NCI-H1092 (cell line): ENCODE data around the gene CYB5D1.

ENCODE experiments used
- DNase-seq: peaks from one replicate; lab custom pipeline; 2025; lab: John Stamatoyannopoulos, UW

Gene CYB5D1

DNA sequence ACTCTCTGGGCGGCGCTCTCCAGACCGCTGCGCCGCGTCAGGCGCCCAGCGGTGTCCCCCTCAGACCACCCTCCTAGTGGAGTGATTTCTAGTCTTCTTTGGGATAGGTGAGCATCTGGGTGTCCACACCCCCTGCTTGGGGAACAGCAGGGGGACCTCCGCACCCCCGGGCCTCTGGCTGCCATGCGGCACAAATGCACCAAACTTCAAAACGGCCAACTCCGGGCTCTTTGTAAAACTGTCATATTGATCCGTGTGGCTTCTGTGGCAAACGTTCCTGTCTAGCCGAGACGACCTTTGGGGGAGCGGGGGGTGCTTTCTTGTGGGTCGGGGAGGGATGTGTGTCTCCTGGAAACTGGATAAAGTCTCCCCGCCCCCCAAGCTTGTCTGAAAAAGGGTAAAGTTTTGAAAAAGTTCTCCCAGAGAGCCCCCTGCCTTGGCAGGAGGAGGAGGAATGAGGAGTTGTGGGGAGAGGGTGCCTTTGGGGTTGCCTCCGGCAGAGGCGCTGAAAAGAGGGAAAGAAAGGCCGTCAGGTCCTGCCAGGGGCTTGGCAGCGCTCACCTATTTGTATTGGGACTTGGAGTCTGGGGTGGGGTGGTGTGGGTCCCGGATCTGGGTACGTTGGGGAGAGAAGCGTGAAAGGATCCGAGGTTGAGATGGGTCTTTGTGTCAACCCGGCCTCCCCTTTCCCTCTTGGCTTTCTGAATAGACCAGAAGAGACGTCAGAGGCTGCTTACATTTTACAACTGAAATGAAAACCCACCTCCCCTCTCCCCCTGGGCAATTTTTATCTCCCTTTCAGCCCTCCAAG lies 28.6 kb downstream of the CYB5D1 start:
- peak; percentile 61 for DNase-seq

DNA sequence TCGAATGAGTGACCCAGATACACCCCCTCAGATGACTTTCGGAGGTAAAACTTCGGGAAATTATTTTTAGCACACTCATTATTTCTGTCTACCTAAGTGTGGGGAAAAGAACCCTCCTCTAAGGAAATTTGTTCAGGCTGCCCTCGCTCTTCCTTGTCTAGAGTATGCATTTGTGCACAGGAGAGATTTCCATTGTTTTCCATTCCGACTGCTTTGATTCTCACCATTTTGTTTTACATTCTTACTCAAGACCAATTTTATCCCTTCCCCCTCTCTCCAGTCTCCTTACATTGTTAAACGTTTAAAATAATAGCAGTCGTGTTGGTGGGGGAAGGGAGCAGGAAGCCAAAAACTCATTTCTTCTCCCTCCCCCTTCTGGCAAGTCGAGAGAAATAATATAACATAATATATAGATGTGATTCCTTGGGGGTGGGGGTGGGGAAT lies 29.3 kb downstream of the CYB5D1 start:
- DNase-seq = no peak

DNA sequence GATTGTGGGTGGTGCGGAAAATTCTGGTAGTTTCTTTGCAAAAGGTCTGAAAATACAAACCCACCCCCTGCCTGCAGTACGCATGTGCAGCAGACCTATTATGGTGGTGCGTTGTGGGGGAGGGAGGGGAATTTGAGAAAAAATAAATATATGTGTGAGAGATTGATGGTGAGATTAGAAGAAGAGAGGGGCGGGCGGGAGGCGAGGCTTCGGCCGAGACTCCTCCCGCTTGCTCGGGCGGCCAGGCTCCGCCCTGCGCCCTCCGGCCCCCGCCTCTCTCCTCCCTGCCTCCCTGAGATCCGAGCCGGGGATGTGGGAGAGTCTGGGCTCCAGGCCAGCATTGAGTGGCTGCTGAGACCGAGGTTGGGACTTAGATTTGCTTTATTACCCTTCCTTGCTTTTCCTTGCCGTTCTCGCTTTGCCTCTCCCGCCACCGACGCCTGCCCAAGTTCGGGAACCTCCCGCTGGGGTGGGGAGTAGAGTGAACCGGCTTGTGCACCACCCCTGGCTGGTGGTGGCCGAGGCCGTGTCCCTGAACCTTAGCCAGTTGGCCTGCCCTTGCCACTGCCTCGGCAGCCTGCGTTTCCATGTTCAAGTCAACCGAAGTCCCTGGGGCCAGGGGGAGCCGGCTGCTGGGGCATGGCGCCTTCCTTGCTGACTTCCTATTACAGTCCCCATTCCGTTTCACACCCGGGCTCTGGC lies 29.8 kb downstream of the CYB5D1 start:
- peak; percentile 93 for DNase-seq

DNA sequence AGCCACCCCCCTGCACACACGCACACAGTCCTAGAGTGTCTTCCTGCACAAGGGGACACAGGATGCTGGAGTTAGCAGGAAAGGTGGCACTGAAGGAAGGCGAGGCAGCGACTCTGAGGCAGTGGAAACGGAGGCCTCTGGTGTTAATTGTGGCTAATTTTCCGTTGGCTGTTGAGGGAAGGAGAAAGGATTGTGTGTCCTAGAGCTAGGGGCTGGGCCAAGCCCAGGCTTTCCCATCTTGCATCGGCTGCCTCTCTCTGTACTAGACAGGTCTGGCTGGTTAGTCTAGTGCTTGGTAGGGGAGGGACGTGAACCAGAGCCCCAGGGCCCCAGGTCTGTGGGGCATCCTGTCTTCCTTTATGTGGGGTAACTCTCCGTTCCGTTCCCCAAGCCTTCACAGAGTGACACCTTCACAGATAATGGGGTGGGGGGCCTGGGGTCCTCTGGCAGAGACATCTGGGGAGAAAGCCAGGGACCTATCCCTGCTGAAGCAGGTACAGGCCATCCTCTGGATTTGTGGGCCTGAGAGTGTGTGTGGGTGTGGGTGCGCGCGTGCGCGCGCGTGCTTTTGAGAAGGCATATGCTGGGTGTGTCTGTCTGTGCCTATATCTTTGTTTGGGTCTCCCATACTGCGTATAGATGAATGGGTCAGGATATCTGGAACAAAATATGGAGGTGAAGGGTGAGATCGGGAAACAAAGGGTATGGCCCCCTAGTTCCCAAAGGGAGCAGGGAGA lies 30.5 kb downstream of the CYB5D1 start, which contains the start of gene CHD3:
TSS of gene CHD3 (plus strand) at position 606 of the 737 bp plus-strand sequence. CDS start 212 bp downstream, outside the sequence.
- DNase-seq = no peak

DNA sequence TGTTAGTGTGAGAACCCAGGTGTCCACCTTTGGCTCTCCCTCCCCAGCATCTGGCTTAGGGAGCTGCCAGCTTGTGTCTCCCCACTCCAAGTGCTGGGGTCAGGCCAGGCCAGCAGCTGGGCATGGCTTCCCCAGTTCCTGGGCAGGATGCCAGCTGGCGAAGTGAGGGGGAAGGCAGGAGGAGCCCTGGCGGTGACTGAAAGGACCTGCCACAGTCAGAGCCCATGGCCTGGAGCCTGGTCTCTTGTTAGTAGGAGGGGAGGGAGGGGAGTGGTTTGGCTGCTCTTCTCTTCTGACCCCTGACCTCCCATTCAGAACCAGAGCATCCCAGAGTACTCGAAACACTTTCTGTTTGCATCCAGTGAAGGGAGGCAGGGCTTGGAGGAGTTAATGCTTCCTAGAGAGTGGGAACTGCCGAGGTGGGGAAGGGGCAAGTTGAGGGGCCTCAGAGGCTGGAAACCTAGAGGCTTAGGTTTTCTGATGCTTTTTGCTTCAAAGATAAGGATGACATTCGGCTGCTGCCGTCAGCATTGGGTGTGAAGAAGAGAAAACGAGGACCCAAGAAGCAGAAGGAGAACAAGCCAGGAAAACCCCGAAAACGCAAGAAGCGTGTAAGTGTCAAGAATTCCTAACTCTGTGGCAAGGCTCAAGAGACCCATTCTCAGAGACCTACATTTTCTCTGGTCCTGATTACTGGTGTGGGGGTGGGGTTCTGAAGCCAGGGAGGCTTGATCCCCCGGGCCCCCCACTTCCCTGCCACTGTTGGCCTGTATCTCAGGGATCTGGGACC lies 31.6 kb downstream of the CYB5D1 start:
- peak; percentile 95 for DNase-seq

DNA sequence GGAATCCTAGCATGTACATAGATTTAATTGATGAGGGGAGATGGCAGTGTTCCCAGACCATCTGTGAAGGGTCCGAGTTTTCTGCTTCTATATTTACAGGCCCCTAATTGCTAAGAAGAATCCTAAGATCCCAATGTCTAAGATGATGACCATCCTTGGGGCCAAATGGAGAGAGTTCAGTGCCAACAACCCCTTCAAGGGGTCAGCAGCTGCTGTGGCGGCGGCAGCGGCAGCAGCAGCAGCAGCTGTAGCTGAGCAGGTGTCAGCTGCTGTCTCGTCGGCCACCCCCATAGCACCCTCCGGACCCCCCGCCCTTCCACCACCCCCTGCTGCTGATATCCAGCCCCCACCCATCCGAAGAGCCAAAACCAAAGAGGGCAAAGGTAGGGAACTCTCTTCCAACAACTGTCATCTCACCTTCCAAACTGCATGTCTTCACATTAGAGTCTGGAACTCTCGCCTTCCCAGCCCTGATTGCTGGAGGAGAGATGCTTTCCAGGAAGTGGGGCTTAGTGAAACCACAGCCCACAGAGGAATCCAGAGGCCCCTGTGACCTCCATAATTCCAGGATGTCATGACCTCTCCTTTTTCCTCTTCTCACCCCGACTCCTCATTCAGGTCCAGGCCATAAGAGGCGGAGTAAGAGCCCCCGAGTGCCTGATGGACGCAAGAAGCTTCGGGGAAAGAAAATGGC lies 35.5 kb downstream of the CYB5D1 start:
- DNase-seq = no peak

DNA sequence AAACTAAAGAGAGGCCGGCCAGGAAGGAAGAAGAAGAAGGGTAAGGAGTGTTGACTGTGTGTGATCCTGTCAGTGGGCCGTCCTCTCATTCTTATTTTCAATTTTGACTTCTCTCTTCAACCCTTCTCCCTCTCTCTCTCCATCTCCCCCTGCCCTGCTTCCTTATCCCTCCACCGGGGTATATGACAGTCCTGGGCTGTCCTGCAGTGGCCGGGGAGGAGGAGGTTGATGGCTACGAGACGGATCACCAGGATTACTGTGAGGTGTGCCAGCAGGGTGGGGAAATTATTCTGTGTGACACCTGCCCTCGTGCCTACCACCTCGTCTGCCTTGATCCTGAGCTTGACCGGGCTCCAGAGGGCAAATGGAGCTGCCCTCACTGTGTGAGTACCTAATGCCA lies 36.4 kb downstream of the CYB5D1 start:
- no peak for DNase-seq

DNA sequence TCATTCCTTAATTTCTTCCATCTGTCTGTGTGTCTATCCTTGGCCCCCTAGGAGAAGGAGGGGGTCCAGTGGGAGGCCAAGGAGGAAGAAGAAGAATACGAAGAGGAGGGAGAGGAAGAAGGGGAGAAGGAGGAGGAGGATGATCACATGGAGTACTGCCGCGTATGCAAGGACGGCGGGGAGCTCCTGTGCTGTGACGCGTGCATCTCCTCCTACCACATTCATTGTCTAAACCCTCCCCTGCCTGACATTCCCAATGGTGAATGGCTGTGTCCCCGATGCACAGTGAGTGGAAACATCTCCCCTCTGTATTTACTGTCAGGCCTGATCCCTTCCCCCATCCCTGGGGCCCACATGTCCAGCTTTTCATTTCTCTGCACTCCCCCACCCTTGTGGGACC lies 37.1 kb downstream of the CYB5D1 start:
- no peak for DNase-seq

DNA sequence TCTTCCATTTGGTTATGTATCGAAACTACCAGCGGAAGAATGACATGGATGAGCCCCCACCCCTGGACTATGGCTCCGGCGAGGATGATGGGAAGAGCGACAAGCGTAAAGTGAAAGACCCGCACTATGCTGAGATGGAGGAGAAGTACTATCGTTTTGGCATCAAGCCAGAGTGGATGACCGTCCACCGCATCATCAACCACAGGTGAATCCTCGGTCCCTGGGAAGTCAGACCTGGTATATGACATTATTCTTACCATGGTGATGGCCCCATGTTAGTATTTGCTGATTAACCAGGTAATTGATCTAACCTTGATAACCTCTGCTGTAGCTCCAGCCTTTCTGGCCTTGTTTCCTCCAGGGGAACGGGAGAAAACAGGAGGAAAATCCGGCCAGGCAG lies 39.3 kb downstream of the CYB5D1 start:
- DNase-seq = no peak

DNA sequence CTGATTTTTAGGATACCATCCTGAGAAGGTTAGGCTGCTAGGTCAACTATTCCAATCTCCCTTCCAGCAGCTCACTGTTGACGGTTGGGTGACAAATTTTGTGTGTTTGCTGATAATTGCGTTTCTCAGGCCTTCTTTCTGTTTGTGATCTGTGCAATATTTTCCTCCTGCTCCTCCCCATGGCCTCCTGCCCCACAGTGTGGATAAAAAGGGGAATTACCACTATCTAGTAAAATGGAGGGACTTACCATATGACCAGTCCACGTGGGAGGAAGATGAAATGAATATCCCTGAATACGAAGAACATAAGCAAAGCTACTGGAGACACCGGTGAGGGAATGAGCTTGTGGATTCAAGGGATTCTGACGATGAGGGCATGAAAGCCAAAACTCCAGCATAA lies 40.0 kb downstream of the CYB5D1 start:
- DNase-seq = no peak

DNA sequence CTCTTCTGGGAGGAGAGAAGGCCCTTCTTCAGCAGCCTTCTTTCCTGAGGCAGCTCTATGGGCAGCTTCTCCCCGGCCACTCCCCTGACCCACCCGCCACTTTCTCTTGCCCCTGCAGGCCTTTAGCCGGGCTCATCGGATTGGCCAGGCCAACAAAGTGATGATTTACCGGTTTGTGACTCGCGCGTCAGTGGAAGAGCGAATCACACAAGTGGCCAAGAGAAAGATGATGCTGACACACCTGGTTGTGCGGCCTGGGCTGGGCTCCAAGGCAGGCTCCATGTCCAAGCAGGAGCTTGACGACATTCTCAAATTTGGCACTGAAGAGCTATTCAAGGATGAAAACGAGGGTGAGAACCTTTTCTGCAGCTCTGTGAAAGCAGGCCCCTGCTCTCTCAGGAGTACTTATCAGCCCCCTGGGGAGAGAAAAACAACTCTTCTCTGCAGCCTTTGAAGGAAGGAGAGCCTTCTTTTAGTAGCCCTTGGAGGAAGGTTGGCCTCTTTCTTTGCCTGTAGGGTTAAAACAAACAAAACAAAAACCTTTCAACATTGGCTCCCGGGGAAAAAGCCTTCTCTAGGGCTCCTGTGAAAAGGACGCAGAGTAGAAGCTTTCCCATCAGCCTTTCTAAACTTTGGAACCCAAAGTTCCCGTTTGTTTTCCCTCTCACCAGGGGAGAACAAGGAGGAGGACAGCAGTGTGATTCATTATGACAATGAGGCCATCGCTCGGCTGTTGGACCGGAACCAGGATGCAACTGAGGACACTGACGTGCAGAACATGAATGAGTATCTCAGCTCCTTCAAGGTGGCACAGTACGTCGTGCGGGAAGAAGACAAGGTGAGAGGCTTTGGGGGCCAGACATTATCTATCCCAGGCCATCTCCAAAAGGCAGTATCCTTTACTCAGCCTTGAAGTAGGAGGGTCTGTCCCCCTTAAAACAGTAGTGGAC lies 45.6 kb downstream of the CYB5D1 start:
- no peak for DNase-seq

DNA sequence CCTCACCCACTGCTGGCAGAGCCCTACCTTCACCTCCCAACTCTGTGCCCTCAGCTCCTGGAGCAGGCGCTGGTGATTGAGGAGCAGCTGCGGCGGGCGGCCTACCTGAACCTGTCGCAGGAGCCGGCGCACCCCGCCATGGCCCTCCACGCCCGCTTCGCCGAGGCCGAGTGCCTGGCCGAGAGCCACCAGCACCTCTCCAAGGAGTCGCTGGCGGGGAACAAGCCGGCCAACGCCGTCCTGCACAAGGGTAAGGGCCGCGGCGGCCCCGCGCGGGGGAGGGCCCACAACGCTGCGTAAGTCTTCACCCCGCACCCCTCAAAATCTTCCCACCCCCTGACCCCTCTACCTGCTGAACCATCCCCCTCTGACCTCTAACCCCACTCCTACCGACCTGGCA lies 51.3 kb downstream of the CYB5D1 start:
- DNase-seq = no peak

DNA sequence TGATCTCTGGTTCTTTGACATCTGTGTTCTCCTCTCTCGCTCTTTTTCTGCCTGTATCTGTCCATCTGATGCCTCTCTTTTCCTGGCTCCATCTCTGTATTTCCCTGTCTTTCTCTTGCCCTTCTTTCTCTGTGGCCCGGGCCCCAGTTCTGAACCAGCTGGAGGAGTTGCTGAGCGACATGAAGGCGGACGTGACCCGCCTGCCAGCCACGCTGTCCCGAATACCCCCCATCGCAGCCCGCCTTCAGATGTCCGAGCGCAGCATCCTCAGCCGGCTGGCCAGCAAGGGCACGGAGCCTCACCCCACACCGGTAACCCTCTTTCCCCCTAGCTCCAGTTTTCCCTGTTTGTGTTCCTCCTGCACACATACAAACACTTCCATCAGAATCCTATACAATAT lies 52.5 kb downstream of the CYB5D1 start:
- DNase-seq = no peak

DNA sequence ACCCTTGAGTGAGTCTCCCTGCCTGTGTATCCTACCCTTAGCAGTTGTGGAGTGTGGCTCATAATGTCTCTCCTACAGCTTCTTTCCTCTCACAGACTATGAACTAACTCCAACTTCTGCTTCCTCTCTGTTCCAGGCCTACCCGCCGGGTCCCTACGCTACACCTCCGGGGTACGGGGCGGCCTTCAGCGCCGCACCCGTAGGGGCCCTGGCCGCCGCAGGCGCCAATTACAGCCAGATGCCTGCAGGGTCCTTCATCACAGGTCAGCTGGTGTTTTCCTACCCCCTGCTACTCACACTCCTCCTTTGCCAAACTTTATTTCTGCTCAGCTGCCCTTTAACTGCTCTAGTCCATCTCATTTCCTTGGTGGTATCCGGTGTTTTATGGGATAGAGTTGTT lies 52.9 kb downstream of the CYB5D1 start:
- no peak for DNase-seq

DNA sequence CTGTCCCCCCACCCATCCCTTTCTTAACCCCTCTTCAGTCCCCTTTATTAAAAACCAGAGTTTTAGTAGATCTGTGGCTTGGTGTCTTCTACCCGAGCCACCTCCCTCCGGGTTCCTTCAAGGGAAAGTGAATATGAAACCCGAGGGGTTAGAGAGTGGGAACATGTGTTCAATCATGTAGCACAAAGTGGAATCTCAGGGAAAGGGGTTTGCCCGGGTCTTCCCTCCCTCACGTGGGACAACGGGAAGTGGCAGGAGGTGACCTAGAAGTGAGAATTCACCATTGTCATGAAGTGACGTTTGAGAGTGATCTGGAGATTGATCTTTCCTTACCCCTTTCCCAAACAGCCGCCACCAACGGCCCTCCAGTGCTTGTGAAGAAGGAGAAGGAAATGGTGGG lies 53.3 kb downstream of the CYB5D1 start:
- no peak for DNase-seq
